Ramos (cell line): ENCODE results near the gene RETSAT.
"Not testable (repeated sequence)": the region's sequence is repeated elsewhere in the genome, so short reads cannot be mapped to it uniquely, and the experiment has no call there.

ENCODE experiments used
- in situ Hi-C: fragments of 300-500 bp; cut with MboI; formaldehyde crosslinking; loops from one replicate; pipeline ENCODE4 v1.14.3; 2022; ENCODE audit warnings: low sequenced_read_pairs; ENCODE audit not compliant: unreplicated experiment

Gene RETSAT

GRCh38 chr2:85383151-85383550, 28.8 kb upstream of the RETSAT start:
- in situ Hi-C loops, result not testable (repeated sequence)

- in situ Hi-C loops, result no loop called here
Measured at GRCh38 chr2:85380048-85380447, 25.7 kb upstream of the RETSAT start.

- in situ Hi-C loops, result no loop called here
Measured at GRCh38 chr2:85378257-85378656, 23.9 kb upstream of the RETSAT start.

- in situ Hi-C loops, result no loop called here
Measured at GRCh38 chr2:85377083-85377482, 22.8 kb upstream of the RETSAT start.

GRCh38 chr2:85376291-85377065, 22.1 kb upstream of the RETSAT start:
- in situ Hi-C loops, result no loop called here

- in situ Hi-C loops, result no loop called here
Measured at GRCh38 chr2:85371045-85371444, 16.7 kb upstream of the RETSAT start.

- in situ Hi-C loops, result no loop called here
Measured at GRCh38 chr2:85369500-85369899, 15.2 kb upstream of the RETSAT start.

- in situ Hi-C loops, result no loop called here
Measured at GRCh38 chr2:85368921-85369320, 14.6 kb upstream of the RETSAT start.

- in situ Hi-C loops, result no loop called here
Measured at GRCh38 chr2:85367180-85367579, 12.9 kb upstream of the RETSAT start.

GRCh38 chr2:85362653-85363387, 8.5 kb upstream of the RETSAT start:
- in situ Hi-C loops, result not testable (repeated sequence)

- in situ Hi-C loops, result no loop called here
Measured at GRCh38 chr2:85357736-85358135, 3.4 kb upstream of the RETSAT start.

GRCh38 chr2:85356186-85356585, 1.9 kb upstream of the RETSAT start:
- in situ Hi-C loops, result no loop called here

GRCh38 chr2:85355521-85355920, 1.2 kb upstream of the RETSAT start:
- in situ Hi-C loops, result no loop called here

- in situ Hi-C loops, result no loop called here
Measured at GRCh38 chr2:85355073-85355410, 714 bp upstream of the RETSAT start.

- in situ Hi-C loops, result no loop called here
Measured at GRCh38 chr2:85353876-85354285, 447 bp downstream of the RETSAT start.

GRCh38 chr2:85347599-85347998, 6.7 kb downstream of the RETSAT start:
- in situ Hi-C loops, result no loop called here

GRCh38 chr2:85344356-85344954, 9.9 kb downstream of the RETSAT start:
- in situ Hi-C loops, result no loop called here

GRCh38 chr2:85343207-85343895, 11.0 kb downstream of the RETSAT start:
- in situ Hi-C loops, result not testable (repeated sequence)

GRCh38 chr2:85342156-85342555, 12.2 kb downstream of the RETSAT start:
- in situ Hi-C loops, result no loop called here

GRCh38 chr2:85341269-85342029, 12.9 kb downstream of the RETSAT start:
- in situ Hi-C loops, result no loop called here
